ENCODE measurements around the gene DBT.

DNA sequence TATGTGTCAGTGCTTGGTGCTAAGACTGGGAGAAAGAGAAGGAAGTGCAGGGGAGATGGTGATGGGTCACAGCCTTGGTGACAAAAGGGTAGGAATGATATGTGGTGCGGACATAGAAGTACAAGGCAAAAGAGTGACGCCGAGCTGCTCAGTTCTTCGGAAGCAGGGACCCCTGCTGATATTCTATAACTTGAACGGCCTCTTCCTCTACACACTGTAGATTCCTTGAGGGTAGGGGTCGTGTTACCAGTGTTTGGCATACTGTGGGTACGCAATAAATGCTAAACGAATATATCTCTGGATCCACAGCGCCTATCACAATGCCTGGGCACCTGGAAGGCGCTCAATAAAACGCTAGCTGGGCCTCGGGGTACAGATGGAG, 488 bp downstream of the DBT start:
- TF ChIP-seq, protein P1, sequence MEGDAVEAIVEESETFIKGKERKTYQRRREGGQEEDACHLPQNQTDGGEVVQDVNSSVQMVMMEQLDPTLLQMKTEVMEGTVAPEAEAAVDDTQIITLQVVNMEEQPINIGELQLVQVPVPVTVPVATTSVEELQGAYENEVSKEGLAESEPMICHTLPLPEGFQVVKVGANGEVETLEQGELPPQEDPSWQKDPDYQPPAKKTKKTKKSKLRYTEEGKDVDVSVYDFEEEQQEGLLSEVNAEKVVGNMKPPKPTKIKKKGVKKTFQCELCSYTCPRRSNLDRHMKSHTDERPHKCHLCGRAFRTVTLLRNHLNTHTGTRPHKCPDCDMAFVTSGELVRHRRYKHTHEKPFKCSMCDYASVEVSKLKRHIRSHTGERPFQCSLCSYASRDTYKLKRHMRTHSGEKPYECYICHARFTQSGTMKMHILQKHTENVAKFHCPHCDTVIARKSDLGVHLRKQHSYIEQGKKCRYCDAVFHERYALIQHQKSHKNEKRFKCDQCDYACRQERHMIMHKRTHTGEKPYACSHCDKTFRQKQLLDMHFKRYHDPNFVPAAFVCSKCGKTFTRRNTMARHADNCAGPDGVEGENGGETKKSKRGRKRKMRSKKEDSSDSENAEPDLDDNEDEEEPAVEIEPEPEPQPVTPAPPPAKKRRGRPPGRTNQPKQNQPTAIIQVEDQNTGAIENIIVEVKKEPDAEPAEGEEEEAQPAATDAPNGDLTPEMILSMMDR (optimal IDR thresholded peaks at IDR 0.05 in 1 of 3, IDR thresholded peaks at IDR 0.05 in 1 of 3, conservative IDR thresholded peaks at IDR 0.05 in 1 of 3; ENCODE audit: extremely low read depth in 1 of 3, insufficient read depth in 2 of 3, low read length in 3 of 3), result no peak
- no peak for TF ChIP-seq EZH2 (IDR thresholded peaks at IDR 0.05; ENCODE audit: low read length)

All from keratinocyte (primary cell).